Astrocyte of the spinal cord (primary cell): ENCODE data around the gene CDPF1.

Experiments
- DNase-seq: peaks from one replicate; pipeline ENCODE4 v3.0.0; 2011; ENCODE audit warnings: low read depth, low spot score
- H3K4me3 ChIP-seq: 2 replicates; pipeline ENCODE4 v1.5.1; 2011; ENCODE audit warnings: low read depth, mild to moderate bottlenecking, low read length, moderate library complexity
- CTCF ChIP-seq: IDR thresholded peaks from 2 replicates; pipeline ENCODE4 v1.5.1; 2012; ENCODE audit warnings: low read depth, mild to moderate bottlenecking, low read length, inconsistent platforms
- in situ Hi-C: cut with HindIII; loops from 2 replicates; pipeline ENCODE4 v1.10.0; 2017; ENCODE audit warnings: low sequenced_read_pairs

CDPF1 gene

GRCh38 chr22:46250035-46250782 is at the start of gene CDPF1:
TSS of gene CDPF1 (minus strand) at chr22:46250293. CDS start at chr22:46248284, 2,009 bp downstream.
- in situ Hi-C loops = no loop called here
- H3K4me3 ChIP-seq = peak within 1 kb of the TSS; percentile 80
- DNase-seq = peak; percentile 77
- no peak for TF ChIP-seq CTCF

DNA sequence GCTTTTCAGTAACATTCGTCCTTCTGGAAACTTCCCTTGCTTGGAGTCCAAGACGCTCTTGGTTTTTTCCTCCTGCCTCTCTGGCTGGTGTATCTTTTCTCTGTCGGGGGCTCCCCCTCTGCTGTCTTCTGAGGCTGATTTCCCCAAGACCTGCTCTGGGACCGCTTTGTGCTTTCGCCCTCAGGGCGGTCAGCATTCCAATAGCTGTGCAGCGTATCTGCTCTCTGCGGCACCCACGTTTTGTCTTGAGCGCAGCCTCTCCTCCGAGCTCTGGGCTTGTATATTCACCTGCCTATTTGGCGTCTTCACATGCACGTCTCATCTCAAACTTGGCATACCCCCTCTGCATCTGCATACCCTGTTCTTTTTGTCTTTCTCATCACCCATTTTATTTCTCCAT is 49.0 kb upstream of the CDPF1 start:
- no peak for DNase-seq
- no peak for TF ChIP-seq CTCF
- in situ Hi-C loops = no loop called here
- no peak overlapping the region for H3K4me3 ChIP-seq

DNA sequence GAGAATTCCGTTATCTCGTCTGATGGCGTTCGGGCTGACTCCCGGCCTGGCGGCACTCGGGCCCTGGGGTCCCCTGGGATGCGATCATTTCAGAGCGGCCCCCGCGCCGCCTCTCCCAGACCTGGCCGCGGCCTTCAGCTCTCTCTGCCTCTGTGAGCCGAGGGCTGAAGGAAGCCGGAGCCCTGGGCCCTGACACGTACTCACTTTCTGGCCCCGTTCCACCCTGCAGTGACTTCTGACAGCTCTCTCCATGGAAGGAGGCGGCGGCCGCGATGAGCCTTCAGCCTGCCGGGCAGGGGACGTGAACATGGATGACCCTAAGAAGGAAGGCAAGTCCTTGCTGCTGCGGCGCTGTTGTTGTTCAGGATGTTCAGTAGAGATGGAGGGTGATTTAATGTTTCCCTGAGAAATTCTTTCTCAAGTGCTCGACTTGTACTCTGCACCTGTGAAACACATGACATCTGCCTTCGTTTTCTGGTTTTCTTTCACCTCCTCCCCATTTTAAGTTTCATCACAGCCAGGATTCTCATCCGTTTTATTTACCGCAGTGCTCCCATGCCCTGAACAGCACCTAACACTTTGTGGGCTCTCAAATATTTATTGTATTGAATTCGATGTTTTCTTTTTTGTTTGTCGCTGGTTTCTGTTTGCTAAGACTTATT is 47.2 kb upstream of the CDPF1 start:
- in situ Hi-C loops = no loop called here
- no peak for TF ChIP-seq CTCF
- DNase-seq = peak; percentile 27
- H3K4me3 ChIP-seq = peak overlapping the region; percentile 57

DNA sequence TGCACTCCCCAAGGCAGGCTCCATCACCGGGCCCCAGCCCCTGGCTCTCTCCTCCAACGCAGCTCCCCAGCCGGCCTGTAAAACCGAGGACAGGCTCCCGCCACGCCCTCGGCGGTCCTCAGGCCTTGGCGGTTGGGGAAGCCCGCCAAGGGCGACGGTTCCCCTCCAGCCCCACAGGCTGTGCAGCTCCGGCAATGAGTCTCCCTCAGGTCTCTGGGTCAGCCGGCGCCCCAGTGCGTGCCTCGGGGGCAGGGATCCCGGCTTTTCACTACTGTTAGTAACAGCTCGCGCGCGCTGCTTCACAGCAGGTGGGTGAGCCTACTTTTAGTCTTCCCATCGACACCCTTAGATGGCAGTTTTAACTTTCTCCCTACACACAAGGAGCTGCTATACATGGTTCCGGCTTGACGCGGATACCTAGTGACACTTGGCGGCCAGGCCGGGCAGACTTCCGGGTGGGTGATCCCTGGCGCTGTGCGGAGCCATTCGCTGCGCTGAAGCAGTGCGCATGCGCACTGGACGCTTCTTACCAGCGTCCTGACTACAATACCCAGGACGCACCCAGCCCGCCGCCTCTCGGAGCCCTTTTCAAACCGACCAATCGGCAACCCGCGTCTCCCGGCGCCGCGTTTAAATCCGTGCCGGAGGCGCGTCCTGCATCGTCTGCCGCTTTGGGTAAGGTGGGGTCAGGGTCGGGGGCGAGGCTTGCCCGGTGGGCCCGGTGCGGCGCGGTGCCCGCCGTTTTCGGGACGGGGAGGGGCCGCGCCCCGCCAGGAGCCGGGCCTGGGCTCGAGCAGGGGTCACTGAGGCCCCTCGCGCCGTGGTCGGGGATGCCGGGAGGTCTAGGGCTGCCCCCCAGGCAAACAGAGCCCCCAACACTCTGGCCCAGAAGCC is 46.4 kb upstream of the CDPF1 start, which contains the start of gene GTSE1:
GTSE1 (plus strand) TSS at position 614 of the 894 bp plus-strand sequence. CDS start 531 bp downstream, outside the sequence.
- in situ Hi-C loops = no loop called here
- peak within 1 kb of the TSS; percentile 57 for H3K4me3 ChIP-seq
- DNase-seq = peak; percentile 98

GRCh38 chr22:46295277-46295971 is 45.3 kb upstream of the CDPF1 start:
- in situ Hi-C loops = no loop called here
- H3K4me3 ChIP-seq = no peak overlapping the region
- TF ChIP-seq CTCF = no peak
- DNase-seq = no peak

More for the DNA sequence above, 46.4 kb upstream of the CDPF1 start, which contains the start of gene GTSE1:
- TF ChIP-seq CTCF = no peak

DNA sequence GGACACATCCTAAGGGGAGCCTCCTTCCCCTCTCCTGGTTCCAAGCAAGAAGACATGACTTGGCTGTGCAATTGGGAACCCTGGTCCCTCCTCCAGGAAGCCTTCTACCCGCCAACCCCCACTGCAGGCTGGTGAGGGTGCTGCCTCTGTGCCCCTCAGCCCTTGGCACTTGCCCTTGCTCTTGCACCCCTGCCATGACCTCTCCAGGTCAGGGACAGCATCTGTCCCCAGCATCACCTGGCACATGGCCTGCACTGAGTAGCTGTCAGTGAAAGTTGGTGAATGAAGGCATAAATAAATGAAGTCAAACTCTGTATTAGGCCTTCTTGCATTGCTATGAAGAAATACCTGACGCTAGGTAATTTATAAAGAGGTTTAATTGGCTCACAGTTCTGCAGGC is 44.7 kb upstream of the CDPF1 start:
- in situ Hi-C loops = no loop called here
- no peak for DNase-seq
- no peak overlapping the region for H3K4me3 ChIP-seq
- no peak for TF ChIP-seq CTCF
